ENCODE results near the gene ACOT8. TPM values are rescaled to one million over a fixed set of nuclear protein-coding genes. Genes with fewer than 3 reads are reported as not detected.
"Not testable (repeated sequence)": the region's sequence is repeated elsewhere in the genome, so short reads cannot be mapped to it uniquely, and the experiment has no call there.

The ACOT8 gene
- total and polyA plus RNA-seq, 10 donors = 19.4 to 37.4 (median 28.9) TPM

DNA sequence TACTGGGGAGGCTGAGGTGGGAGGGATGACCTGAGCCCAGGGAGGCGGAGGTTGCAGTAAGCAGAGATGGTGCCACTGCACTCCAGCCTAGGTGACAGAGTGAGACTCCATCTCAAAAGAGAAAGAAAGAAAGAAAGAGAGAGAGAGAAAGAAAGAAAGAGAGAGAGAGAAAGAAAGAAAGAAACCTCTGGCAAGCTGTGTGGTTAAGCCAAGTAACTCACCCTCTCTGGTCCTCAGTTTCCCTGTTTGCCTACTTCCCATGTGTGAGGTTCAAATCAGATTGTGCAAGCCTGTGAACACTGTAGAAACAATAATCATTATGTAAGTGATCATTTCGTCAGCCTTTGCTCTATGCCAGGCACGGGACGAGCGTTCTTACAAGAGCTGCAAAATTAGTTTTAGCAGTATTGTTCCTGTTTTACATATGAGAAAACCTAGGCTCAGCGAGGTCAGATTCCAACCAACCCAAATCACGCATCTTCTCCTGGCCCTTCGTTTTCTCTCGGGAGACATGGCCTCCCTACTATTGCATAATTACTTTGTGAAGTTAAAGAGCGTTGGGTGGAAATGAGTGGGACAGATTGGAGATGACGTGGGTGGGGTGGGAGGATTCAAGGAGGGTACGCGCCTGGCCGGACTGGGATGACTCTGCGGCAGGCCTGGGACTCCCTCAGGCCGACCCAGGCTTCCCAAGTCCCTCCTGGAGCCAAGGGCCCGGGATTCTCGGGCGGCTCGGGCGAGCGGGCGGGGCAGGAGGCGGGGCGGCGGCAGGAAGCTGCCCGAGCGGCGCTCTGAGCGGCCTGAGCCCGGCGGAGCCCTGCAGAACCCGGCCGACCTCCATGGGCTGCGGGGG lies 23.9 kb downstream of the ACOT8 start, which contains the start of gene SNX21:
Gene SNX21, plus strand, starts transcription at position 770 of the 853 bp plus-strand sequence. CDS start 121 bp downstream, outside the sequence.
- peak within 1 kb of the TSS; percentile 64 to 93 (median 86) for H3K27ac ChIP-seq
- TF ChIP-seq, protein P1, sequence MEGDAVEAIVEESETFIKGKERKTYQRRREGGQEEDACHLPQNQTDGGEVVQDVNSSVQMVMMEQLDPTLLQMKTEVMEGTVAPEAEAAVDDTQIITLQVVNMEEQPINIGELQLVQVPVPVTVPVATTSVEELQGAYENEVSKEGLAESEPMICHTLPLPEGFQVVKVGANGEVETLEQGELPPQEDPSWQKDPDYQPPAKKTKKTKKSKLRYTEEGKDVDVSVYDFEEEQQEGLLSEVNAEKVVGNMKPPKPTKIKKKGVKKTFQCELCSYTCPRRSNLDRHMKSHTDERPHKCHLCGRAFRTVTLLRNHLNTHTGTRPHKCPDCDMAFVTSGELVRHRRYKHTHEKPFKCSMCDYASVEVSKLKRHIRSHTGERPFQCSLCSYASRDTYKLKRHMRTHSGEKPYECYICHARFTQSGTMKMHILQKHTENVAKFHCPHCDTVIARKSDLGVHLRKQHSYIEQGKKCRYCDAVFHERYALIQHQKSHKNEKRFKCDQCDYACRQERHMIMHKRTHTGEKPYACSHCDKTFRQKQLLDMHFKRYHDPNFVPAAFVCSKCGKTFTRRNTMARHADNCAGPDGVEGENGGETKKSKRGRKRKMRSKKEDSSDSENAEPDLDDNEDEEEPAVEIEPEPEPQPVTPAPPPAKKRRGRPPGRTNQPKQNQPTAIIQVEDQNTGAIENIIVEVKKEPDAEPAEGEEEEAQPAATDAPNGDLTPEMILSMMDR (IDR thresholded peaks at IDR 0.05 in 8 of 11, conservative IDR thresholded peaks at IDR 0.05 in 3 of 11) = no peak
- TF ChIP-seq POLR2AphosphoS5 (IDR thresholded peaks at IDR 0.05) (peak; percentile 51 to 70 (median 56)), POLR2A (IDR thresholded peaks at IDR 0.05) (peak in 1 of 3 donors; percentile 44)
- peaks cover 19 to 62% (median 45%) of the 10 kb centered on the region in 6 donors for H3K4me1 ChIP-seq
- H3K9me3 ChIP-seq = no peaks in the 10 kb centered on the region
- intact Hi-C loops (cut with DNase I; ENCODE audit: low total_unique reads) = no loop called here
- 6 to 17% (median 6%) methylated on average over 11 to 35 of the region's 35 CpGs for WGBS, 5 donors
- no peaks in the 10 kb centered on the region for H3K27me3 ChIP-seq (replicated peaks in 1 of 7)
- H3K4me3 ChIP-seq = peak within 1 kb of the TSS; percentile 54 to 90 (median 68)
- peaks cover 0 to 16% (median 3%) of the 10 kb centered on the region in 6 donors for H3K36me3 ChIP-seq
- DNase-seq = peak; percentile 92

DNA sequence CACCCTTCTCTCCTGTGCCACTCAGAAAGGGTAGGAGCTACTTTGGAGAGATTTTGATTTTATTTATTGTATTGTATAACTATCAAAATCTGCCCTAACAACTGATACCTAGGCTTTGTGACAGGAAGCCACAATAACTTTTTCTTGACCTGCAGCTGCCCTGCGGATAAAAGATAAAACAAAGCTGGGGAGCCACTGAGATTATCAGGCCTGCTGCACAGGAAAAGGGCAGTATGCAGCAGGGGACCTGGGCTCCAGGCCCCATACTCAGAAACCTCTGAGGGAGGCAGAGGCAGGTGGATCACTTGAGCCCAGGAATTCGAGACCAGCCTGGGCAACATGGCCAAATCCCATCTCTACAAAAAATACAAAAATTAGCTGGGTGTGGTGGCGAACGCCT lies 24.6 kb downstream of the ACOT8 start:
- Histone ChIP-seq H3K9me3 (no peaks in the 10 kb centered on the region), H3K4me3 (peak overlapping the region in 1 of 8 donors; percentile 90), H3K27ac (peak overlapping the region; percentile 64 to 93 (median 86)), H3K36me3 (peaks cover 0 to 12% (median 0%) of the 10 kb centered on the region in 6 donors), H3K27me3 (replicated peaks in 1 of 7) (no peaks in the 10 kb centered on the region), H3K4me1 (peaks cover 19 to 62% (median 45%) of the 10 kb centered on the region in 6 donors)
- no peak for DNase-seq
- 62 to 81% (median 67%) methylated on average over 4 of the region's 4 CpGs for WGBS, 5 donors
- intact Hi-C loops (cut with DNase I; ENCODE audit: low total_unique reads) = no loop called here
- TF ChIP-seq POLR2A (IDR thresholded peaks at IDR 0.05) (no peak), POLR2AphosphoS5 (IDR thresholded peaks at IDR 0.05) (no peak)
- TF ChIP-seq, protein P1 (IDR thresholded peaks at IDR 0.05 in 8 of 11, conservative IDR thresholded peaks at IDR 0.05 in 3 of 11) = no peak

DNA sequence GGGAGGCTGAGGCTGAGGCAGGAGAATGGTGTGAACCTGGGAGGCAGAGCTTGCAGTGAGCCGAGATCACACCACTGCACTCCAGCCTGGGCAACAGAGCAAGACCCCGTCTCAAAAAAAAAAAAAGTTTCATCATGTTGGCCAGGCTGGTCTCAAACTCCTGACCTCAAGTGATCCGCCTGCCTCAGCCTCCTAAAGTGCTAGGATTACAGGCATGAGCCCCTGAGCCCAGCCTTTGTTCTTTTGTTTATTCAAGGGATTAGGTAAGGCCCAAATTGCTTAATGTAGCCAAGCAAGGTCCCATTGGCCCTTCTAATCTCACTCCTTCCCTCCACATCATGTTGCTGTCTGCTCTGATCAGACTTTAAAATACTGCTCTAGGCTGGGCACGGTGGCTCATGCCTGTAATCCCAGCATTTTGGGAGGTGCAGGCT lies 27.5 kb downstream of the ACOT8 start:
- H3K9me3 ChIP-seq, H3K27ac ChIP-seq: not testable (repeated sequence)

GRCh38 chr20:45828589-45828988 lies 28.6 kb downstream of the ACOT8 start:
- intact Hi-C loops (cut with DNase I; ENCODE audit: low total_unique reads) = no loop called here
- TF ChIP-seq, protein P1 (IDR thresholded peaks at IDR 0.05 in 8 of 11, conservative IDR thresholded peaks at IDR 0.05 in 3 of 11) = no peak
- TF ChIP-seq POLR2A (IDR thresholded peaks at IDR 0.05) = no peak
- no peak for TF ChIP-seq POLR2AphosphoS5 (IDR thresholded peaks at IDR 0.05)
- Histone ChIP-seq H3K27ac (peak overlapping the region in 5 of 8 donors; percentile 10 to 54 (median 22)), H3K9me3 (no peaks in the 10 kb centered on the region), H3K4me1 (peaks cover 6 to 39% (median 28%) of the 10 kb centered on the region in 6 donors), H3K4me3 (no peak overlapping the region), H3K36me3 (no peaks in the 10 kb centered on the region), H3K27me3 (replicated peaks in 1 of 7) (peaks cover 0 to 12% (median 4%) of the 10 kb centered on the region in 7 donors)
- peak; percentile 51 for DNase-seq
- 57 to 77% (median 63%) methylated on average over 2 of the region's 2 CpGs for WGBS, 5 donors

More for the DNA sequence above, 27.5 kb downstream of the ACOT8 start:
- H3K4me1 ChIP-seq = peaks cover 6 to 38% (median 27%) of the 10 kb centered on the region in 6 donors
- peak; percentile 23 for DNase-seq
- H3K36me3 ChIP-seq; H3K4me3 ChIP-seq; intact Hi-C loops (cut with DNase I; ENCODE audit: low total_unique reads); H3K27me3 ChIP-seq (replicated peaks in 1 of 7): not testable (repeated sequence)
- 81 to 95% (median 94%) methylated on average over 4 of the region's 4 CpGs for WGBS, 5 donors

Data from spleen (tissue), 11 donors.